NB4 (cell line): Measurements from ENCODE around the gene RNF126.
"Not testable (repeated sequence)": the region's sequence is repeated elsewhere in the genome, so short reads cannot be mapped to it uniquely, and the experiment has no call there.

Experiments
- DNase-seq: peaks from one replicate; pipeline ENCODE4 v3.0.0; 2010; ENCODE audit warnings: low read depth
- H3K4me3 ChIP-seq: one replicate; pipeline ENCODE4 v1.5.1; 2011; ENCODE audit warnings: mild to moderate bottlenecking, low read depth, low read length, moderate library complexity
- MYC ChIP-seq: IDR thresholded peaks from 2 replicates; pipeline ENCODE4 v1.6.1; 2011; ENCODE audit warnings: low read depth, low read length
- POLR2A ChIP-seq: IDR thresholded peaks from 2 replicates; pipeline ENCODE4 v1.6.1; 2011; ENCODE audit warnings: mild to moderate bottlenecking; ENCODE audit not compliant: insufficient read length; ENCODE audit errors: extremely low read depth
- TF ChIP-seq, protein P1 (sequence below): IDR thresholded peaks from one replicate; pipeline ENCODE4 v1.5.1; 2012; ENCODE audit warnings: low read depth, low read length
- TF ChIP-seq, protein P2 (sequence below): IDR thresholded peaks from 2 replicates; pipeline ENCODE4 v1.6.1; 2011; ENCODE audit warnings: low read depth, low read length

RNF126 gene

DNA sequence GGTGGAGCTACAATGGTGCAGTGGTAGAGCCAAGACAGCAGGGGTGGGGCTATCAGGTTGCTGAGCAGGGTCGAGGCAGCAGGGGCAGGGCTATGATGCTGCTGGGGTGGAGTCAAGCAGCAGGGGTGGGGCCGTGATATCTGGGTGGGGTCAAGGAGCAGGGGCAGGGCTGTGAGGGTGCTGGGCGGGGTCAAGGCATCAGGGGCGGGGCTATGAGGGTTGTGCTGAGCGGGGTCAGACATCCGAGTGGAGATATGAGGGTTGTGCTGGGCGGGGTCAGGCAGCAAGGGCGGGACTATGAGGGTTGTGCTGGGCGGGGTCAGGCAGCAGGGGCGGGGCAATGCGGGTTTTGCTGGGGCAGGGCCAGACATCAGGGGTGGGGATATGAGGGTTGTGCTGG, 58.7 kb downstream of the RNF126 start:
- TF ChIP-seq, protein P1, sequence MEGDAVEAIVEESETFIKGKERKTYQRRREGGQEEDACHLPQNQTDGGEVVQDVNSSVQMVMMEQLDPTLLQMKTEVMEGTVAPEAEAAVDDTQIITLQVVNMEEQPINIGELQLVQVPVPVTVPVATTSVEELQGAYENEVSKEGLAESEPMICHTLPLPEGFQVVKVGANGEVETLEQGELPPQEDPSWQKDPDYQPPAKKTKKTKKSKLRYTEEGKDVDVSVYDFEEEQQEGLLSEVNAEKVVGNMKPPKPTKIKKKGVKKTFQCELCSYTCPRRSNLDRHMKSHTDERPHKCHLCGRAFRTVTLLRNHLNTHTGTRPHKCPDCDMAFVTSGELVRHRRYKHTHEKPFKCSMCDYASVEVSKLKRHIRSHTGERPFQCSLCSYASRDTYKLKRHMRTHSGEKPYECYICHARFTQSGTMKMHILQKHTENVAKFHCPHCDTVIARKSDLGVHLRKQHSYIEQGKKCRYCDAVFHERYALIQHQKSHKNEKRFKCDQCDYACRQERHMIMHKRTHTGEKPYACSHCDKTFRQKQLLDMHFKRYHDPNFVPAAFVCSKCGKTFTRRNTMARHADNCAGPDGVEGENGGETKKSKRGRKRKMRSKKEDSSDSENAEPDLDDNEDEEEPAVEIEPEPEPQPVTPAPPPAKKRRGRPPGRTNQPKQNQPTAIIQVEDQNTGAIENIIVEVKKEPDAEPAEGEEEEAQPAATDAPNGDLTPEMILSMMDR: no peak
- TF ChIP-seq MYC (no peak), POLR2A (no peak)
- TF ChIP-seq, protein P2, sequence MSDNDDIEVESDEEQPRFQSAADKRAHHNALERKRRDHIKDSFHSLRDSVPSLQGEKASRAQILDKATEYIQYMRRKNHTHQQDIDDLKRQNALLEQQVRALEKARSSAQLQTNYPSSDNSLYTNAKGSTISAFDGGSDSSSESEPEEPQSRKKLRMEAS: no peak
- DNase-seq: peak; percentile 37
- H3K4me3 ChIP-seq: no peak overlapping the region

DNA sequence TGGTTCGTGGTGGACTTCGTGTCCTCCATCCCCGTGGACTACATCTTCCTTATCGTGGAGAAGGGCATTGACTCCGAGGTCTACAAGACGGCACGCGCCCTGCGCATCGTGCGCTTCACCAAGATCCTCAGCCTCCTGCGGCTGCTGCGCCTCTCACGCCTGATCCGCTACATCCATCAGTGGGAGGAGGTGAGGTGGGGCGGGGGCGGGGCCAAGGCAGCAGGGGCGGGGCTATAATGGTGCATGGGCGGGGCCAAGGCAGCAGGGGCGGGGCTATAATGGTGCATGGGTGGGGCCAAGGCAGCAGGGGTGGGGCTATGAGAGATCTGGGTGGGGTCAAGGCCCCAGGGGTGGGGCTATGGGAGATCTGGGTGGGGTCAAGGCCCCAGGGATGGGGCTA, 59.2 kb downstream of the RNF126 start:
- not testable (repeated sequence) for DNase-seq, H3K4me3 ChIP-seq

DNA sequence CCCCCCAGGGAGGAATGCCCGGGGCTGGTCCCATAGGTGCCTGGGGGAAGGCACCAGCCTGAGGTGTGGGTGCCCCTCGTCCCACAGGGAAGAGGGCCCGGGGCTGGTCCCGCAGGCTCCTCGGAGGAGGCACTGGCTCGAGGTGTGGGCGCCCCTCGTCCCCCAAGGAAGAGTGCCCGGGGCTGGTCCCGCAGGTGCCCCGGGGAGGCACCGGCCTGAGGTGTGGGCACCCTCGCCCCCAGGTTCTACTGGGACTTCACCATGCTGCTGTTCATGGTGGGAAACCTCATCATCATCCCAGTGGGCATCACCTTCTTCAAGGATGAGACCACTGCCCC, 59.7 kb downstream of the RNF126 start:
- H3K4me3 ChIP-seq, DNase-seq: not testable (repeated sequence)

DNA sequence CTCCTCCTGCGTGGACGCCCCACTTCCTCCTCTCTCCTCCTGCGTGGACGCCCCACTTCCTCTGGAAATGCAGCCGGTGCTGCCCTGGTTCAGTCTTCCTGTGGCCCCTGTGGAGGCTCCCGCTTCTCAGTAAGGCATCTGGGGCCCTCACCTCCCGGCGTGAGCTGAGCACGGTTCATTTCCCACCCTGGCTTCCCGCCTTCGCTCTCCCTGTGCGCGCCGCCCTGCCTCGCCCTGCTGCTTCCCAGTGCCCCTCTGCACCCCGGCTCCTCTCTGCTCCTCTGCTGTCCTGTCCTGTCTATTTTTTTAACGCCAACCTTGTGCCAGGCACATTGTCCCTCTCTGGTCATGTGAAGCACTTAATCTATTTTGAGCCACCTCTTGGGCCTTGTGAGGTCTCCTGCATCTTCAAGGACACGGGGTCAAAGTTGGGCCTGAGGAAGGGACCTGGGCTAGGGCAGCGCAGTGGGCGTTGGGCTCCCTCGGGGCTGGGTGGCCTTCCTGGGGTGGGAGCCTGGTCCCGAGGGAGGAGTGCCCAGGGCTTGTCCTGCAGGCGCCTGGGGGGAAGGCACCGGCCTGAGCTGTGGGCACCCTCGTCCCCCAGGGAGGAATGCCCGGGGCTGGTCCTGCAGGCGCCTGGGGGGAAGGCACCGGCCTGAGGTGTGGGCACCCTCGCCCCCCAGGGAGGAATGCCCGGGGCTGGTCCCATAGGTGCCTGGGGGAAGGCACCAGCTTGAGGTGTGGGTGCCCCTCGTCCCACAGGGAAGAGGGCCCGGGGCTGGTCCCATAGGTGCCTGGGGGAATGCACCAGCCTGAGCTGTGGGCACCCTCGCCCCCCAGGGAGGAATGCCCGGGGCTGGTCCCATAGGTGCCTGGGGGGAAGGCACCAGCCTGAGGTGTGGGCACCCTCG, 60.4 kb downstream of the RNF126 start:
- no peak overlapping the region for H3K4me3 ChIP-seq
- TF ChIP-seq POLR2A (no peak), MYC (no peak)
- TF ChIP-seq, protein P2: no peak
- TF ChIP-seq, protein P1: no peak

DNA sequence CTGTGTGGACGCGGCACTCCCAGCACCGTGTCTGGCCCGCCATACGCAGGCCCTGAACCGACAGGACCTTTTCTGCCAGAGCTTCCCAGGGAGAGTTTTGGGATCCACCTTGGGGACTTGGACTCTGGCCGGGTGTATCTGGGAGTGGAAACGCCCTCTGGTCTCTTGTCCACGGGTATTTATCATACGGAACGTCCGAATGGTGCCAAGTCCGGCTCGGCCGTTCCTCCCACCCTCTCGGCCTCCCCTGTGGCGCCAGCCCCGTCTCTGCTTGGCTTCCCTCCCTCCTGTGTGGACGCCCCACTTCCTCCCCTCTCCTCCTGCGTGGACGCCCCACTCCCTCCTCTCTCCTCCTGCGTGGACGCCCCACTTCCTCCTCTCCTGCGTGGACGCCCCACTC, 61.2 kb downstream of the RNF126 start:
- DNase-seq: no peak

More for the DNA sequence above, 60.4 kb downstream of the RNF126 start:
- DNase-seq: no peak

DNA sequence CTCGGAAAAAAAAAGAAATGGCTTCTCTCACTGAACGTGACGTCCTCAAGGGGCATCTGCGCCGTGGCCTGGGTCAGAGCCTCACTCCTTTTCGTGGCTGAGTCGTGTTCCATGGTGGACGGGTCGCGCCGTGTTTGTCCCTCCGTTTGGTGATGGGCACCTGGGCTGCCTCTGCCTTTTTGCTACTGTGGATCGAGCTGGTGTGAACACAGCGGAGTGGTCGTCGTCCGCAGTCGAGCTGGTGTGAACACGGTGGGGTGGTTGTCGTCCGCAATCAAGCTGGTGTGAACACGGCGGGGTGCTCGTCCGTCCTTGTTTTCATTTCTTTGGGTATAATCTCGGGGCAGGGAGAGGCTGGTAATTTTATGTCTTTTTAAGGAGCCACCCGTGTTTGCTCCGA, 61.7 kb downstream of the RNF126 start:
- no peak for TF ChIP-seq POLR2A
- TF ChIP-seq MYC: no peak
- TF ChIP-seq, protein P2: no peak
- TF ChIP-seq, protein P1: no peak
- H3K4me3 ChIP-seq: no peak overlapping the region
- no peak for DNase-seq

More for the DNA sequence above, 61.2 kb downstream of the RNF126 start:
- TF ChIP-seq MYC: no peak
- no peak for TF ChIP-seq POLR2A
- TF ChIP-seq, protein P2: no peak
- TF ChIP-seq, protein P1: no peak
- H3K4me3 ChIP-seq: no peak overlapping the region
